CD4-positive, alpha-beta T cell treated with Interleukin-6 for 4 hours (primary cell): ENCODE measurements around the gene RASL12.
"Not testable (repeated sequence)": the region's sequence is repeated elsewhere in the genome, so short reads cannot be mapped to it uniquely, and the experiment has no call there.

ENCODE experiments used
- DNase-seq: peaks from one replicate; pipeline ENCODE4 v3.0.0-alpha.2; 2020; ENCODE audit warnings: mixed read lengths

The RASL12 gene

GRCh38 chr15:65052956-65053355 is 14.8 kb downstream of the RASL12 start:
- DNase-seq = no peak

- DNase-seq = no peak
These were observed 16.5 kb downstream of the RASL12 start for GRCh38 chr15:65051266-65051665.

GRCh38 chr15:65050270-65050669 is 17.5 kb downstream of the RASL12 start:
- no peak for DNase-seq

GRCh38 chr15:65049418-65049840 is 18.4 kb downstream of the RASL12 start:
- DNase-seq = peak; percentile 88

- no peak for DNase-seq
These were observed 19.6 kb downstream of the RASL12 start for GRCh38 chr15:65048241-65048640.

GRCh38 chr15:65044724-65045481 is 22.9 kb downstream of the RASL12 start, which contains the start of gene SLC51B:
Gene SLC51B, plus strand, starts transcription at chr15:65045387. Its CDS starts 4,618 bp downstream, at chr15:65050005.
- no peak for DNase-seq

GRCh38 chr15:65044218-65044617 is 23.6 kb downstream of the RASL12 start:
- DNase-seq = not testable (repeated sequence)

GRCh38 chr15:65042776-65043327 is 24.9 kb downstream of the RASL12 start:
- no peak for DNase-seq

GRCh38 chr15:65041787-65042186 is 26.0 kb downstream of the RASL12 start:
- no peak for DNase-seq

- no peak for DNase-seq
These were observed 27.3 kb downstream of the RASL12 start for GRCh38 chr15:65040461-65040860.

GRCh38 chr15:65038836-65039235 is 29.0 kb downstream of the RASL12 start:
- DNase-seq = no peak

GRCh38 chr15:65038428-65038827 is 29.4 kb downstream of the RASL12 start:
- DNase-seq = no peak

- no peak for DNase-seq
These were observed 30.5 kb downstream of the RASL12 start for GRCh38 chr15:65037309-65037708.

GRCh38 chr15:65034719-65035118 is 33.1 kb downstream of the RASL12 start:
- no peak for DNase-seq

GRCh38 chr15:65033659-65034269 is 34.0 kb downstream of the RASL12 start:
- peak; percentile 32 for DNase-seq

- peak; percentile 46 for DNase-seq
These were observed 34.8 kb downstream of the RASL12 start for GRCh38 chr15:65032801-65033537.

- DNase-seq = no peak
These were observed 38.0 kb downstream of the RASL12 start for GRCh38 chr15:65029736-65030208.

GRCh38 chr15:65028921-65029735 is 38.7 kb downstream of the RASL12 start, which contains the start of gene MTFMT:
Gene MTFMT, minus strand, starts transcription at chr15:65029639. Its CDS starts 26 bp downstream, at chr15:65029613.
- peak; percentile 97 for DNase-seq

- peak; percentile 32 for DNase-seq
These were observed 39.5 kb downstream of the RASL12 start for GRCh38 chr15:65028338-65028737.

GRCh38 chr15:65027593-65027992 is 40.2 kb downstream of the RASL12 start:
- no peak for DNase-seq

- DNase-seq = no peak
These were observed 41.0 kb downstream of the RASL12 start for GRCh38 chr15:65026756-65027155.

GRCh38 chr15:65021488-65021887 is 46.3 kb downstream of the RASL12 start:
- no peak for DNase-seq
